BJ (cell line): ENCODE measurements around the gene FGF3. TPM values are rescaled to one million over a fixed set of nuclear protein-coding genes. Genes with fewer than 3 reads are reported as not detected.

Experiments used
- CTCF ChIA-PET: fragments of 350-600 bp; formaldehyde crosslinking; extraction: SDS; loops from one replicate; lab custom pipeline; 2021; ENCODE audit warnings: antibody characterized with exemption, inconsistent platforms; lab: Yijun Ruan, JAX
- POLR2A ChIA-PET: fragments of 300-600 bp; sonication (Branson Sonifier 250); formaldehyde crosslinking; extraction: SDS; loops from one replicate; lab custom pipeline; 2021; ENCODE audit warnings: antibody characterized with exemption; lab: Charles Lee
- DNase-seq: peaks from one replicate; pipeline ENCODE4 v3.0.0-alpha.2; 2011; ENCODE audit warnings: low read depth
- H3K27me3 ChIP-seq: 2 replicates; pipeline ENCODE4 v1.6.0; 2011; ENCODE audit warnings: low read length; ENCODE audit not compliant: control insufficient read depth, insufficient read depth
- H3K36me3 ChIP-seq: 2 replicates; pipeline ENCODE4 v1.5.1; 2011; ENCODE audit warnings: low read length; ENCODE audit not compliant: control insufficient read depth, insufficient read depth
- H3K4me3 ChIP-seq: 2 replicates; pipeline ENCODE4 v1.5.1; 2011; ENCODE audit warnings: low read depth, mild to moderate bottlenecking, control low read depth, low read length
- CTCF ChIP-seq: IDR thresholded peaks from 2 replicates; pipeline ENCODE4 v1.5.1; 2011; ENCODE audit warnings: low read depth, mild to moderate bottlenecking, control low read depth, inconsistent platforms, low read length, moderate library complexity; ENCODE audit not compliant: insufficient read depth
- polyA plus RNA-seq: library from polyadenylated mRNA; depleted of rRNA; stranded (reverse); fragments of >200 nt; gene quantifications from 2 replicates; pipeline ENCODE4 v1.2.3, GENCODE V29; 2011

Gene FGF3
- polyA plus RNA-seq, 1 experiment, result not detected

DNA sequence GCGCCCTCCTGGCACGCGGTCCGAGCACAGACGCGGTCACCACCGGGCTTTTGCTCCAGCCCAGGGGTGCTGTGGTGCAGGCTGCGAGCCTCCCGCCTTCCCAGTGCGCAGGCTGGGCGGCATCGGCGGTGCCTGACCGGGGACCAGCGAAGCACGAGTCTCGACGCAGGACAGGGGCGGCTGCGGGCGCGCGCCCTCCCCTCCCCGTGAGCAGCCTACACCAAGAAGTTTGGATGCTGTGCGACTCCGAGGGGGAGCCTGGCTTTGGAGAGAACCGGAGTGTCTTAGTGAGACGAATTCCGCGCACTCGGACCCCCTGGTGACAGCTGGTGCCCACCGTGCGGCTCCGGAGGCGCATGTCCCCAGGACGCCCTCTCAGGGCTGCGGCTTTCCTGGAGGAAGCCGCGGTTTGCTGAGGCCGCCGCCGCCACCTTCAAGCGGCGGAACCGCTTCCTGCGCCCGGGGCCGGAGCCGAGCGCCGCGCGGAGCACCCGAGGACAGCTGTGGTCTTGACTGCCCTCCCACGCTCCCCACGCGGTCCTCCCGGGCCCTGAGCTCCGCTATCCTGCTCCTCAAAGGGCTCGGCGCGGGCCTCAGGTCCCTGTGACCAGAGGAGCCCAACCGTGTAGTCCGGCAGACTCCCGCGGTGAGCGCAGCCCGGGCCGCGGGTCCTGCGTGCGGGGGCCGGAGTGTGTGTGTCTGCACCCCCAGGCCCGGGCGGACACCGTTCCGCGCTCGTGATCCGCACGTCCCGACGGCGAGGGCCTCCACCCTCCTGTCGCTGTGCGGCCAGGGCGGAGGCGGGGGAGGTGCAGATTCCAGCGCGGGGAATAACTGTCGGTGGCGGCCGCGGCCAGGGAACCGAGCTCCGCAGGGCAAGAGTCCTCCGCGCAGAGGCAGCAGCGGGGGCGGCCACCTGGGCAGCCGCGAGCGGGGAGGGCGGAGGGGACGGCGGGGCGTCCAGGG, 1.7 kb downstream of the FGF3 start:
- POLR2A ChIA-PET, result no interaction called here
- Histone ChIP-seq H3K27me3 (peaks cover 44% of the 10 kb centered on the region), H3K36me3 (no peaks in the 10 kb centered on the region), H3K4me3 (no peak overlapping the region)
- CTCF ChIA-PET, result no interaction called here
- DNase-seq, result no peak
- no peak for TF ChIP-seq CTCF

GRCh38 chr11:69816671-69817070, 2.5 kb downstream of the FGF3 start:
- CTCF ChIA-PET, result no interaction called here
- TF ChIP-seq CTCF, result no peak
- DNase-seq, result no peak
- Histone ChIP-seq H3K4me3 (no peak overlapping the region), H3K27me3 (peaks cover 41% of the 10 kb centered on the region), H3K36me3 (no peaks in the 10 kb centered on the region)
- POLR2A ChIA-PET, result no interaction called here

DNA sequence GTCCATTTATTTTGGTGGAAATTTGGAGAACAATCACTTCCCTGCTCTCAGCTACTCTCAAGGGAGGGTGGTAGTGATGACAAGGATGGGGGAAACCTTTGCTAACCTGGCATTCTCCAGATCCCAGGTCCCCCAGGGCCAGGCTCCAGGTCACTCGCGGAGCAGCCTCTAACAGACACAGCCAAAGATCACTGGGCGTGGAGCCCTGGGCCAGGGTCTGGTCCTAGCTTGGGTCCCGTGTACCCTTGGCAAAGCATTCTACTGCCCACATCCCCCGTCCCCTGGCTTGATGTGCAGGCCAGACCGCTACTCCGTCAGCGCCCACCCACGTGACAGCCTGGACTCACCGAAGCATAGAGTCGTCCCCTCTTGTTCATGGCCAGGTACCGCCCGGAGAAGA, 3.2 kb downstream of the FGF3 start:
- H3K4me3 ChIP-seq, result no peak overlapping the region
- no peak for TF ChIP-seq CTCF
- ChIA-PET POLR2A (no interaction called here), CTCF (no interaction called here)
- H3K27me3 ChIP-seq, result peaks cover 35% of the 10 kb centered on the region
- H3K36me3 ChIP-seq, result no peaks in the 10 kb centered on the region
- DNase-seq, result no peak

DNA sequence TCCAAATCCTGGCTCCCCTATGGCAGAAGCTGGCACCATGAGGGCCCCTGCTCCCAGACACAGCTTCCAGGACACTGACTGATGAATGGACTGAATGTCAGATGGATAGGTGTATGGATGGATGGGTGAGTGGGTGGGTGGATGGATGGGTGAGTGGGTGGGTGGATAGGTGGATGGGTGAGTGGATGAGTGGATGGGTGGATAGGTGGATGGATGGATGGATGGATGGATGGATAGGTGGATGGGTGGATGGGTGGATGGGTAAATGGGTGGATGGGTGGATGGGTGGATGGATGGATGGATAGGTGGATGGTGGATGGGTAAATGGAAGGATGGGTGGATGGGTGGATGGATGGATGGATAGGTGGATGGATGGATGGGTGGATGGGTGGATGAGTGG, 4.3 kb downstream of the FGF3 start:
- no peak for DNase-seq
- CTCF ChIA-PET, result no interaction called here
- peaks cover 30% of the 10 kb centered on the region for H3K27me3 ChIP-seq
- POLR2A ChIA-PET, result no interaction called here
- H3K4me3 ChIP-seq, result no peak overlapping the region
- TF ChIP-seq CTCF, result no peak
- no peaks in the 10 kb centered on the region for H3K36me3 ChIP-seq

DNA sequence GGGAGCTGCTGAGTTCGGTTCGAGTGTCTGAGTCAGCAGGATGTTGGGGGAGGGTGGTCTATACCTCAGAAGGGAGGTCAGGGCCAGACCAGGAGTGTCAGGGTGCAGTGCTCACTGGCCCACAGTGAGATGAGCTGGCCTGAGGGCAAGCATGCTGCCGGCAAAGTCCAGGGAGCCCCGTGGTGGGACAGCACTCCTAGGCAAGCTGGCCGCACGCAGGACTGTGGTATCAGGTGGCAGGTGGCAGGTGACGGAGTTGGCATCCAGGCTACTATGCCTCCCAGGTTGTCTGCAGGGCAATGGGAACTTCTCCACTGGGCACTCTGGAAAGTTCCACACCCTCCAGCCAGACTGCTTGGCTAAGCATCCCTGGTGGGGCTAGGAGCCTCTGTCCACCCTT, 4.8 kb downstream of the FGF3 start:
- no peak for TF ChIP-seq CTCF
- DNase-seq, result no peak
- ChIA-PET POLR2A (no interaction called here), CTCF (no interaction called here)
- Histone ChIP-seq H3K27me3 (peaks cover 29% of the 10 kb centered on the region), H3K36me3 (no peaks in the 10 kb centered on the region), H3K4me3 (no peak overlapping the region)
